ENCODE measurements around the gene NDUFV1.

GRCh38 chr11:67633758-67634365, 27.1 kb downstream of the NDUFV1 start:
- TF ChIP-seq, protein P1, sequence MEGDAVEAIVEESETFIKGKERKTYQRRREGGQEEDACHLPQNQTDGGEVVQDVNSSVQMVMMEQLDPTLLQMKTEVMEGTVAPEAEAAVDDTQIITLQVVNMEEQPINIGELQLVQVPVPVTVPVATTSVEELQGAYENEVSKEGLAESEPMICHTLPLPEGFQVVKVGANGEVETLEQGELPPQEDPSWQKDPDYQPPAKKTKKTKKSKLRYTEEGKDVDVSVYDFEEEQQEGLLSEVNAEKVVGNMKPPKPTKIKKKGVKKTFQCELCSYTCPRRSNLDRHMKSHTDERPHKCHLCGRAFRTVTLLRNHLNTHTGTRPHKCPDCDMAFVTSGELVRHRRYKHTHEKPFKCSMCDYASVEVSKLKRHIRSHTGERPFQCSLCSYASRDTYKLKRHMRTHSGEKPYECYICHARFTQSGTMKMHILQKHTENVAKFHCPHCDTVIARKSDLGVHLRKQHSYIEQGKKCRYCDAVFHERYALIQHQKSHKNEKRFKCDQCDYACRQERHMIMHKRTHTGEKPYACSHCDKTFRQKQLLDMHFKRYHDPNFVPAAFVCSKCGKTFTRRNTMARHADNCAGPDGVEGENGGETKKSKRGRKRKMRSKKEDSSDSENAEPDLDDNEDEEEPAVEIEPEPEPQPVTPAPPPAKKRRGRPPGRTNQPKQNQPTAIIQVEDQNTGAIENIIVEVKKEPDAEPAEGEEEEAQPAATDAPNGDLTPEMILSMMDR (IDR thresholded peaks at IDR 0.05), result no peak
- TF ChIP-seq EP300 (IDR thresholded peaks at IDR 0.05), result no peak
